OCI-LY3 (cell line): ENCODE results near the gene P2RY11.

Source experiments
- H2AFZ ChIP-seq: fragments of 200-600, 300-600 bp; shearing (Covaris generic); 2 replicates; pipeline ENCODE4 v1.6.0; 2014; ENCODE audit warnings: antibody characterized with exemption, low read depth, low read length
- H3K27ac ChIP-seq: fragments of 200-600, 300-600 bp; sonication (generic); 2 replicates; pipeline ENCODE4 v1.5.1; 2014; ENCODE audit warnings: mild to moderate bottlenecking, low read length, moderate library complexity, mixed read lengths
- H3K27me3 ChIP-seq: fragments of 200-600, 300-600 bp; sonication (generic); 2 replicates; pipeline ENCODE4 v1.6.1; 2014; ENCODE audit warnings: low read depth, low read length, mixed read lengths
- H3K36me3 ChIP-seq: fragments of 200-600, 300-600 bp; sonication (generic); replicated peaks from 2 replicates; pipeline ENCODE3; 2014; ENCODE audit warnings: low read depth, low read length, mixed read lengths
- H3K4me1 ChIP-seq: fragments of 300-600, 200-600 bp; sonication (generic); 2 replicates; pipeline ENCODE4 v1.6.1; 2014; ENCODE audit warnings: low read length, mixed read lengths
- H3K4me2 ChIP-seq: fragments of 200-600, 300-600 bp; sonication (generic); 2 replicates; pipeline ENCODE4 v1.6.1; 2014; ENCODE audit warnings: low read length, mixed read lengths
- H3K4me3 ChIP-seq: fragments of 300-600, 200-600 bp; sonication (generic); 2 replicates; pipeline ENCODE4 v1.5.1; 2014; ENCODE audit warnings: antibody characterized with exemption, mild to moderate bottlenecking, low read length, moderate library complexity
- H3K79me2 ChIP-seq: fragments of 300-600, 200-600 bp; shearing (Covaris generic); 2 replicates; pipeline ENCODE4 v1.6.1; 2014; ENCODE audit warnings: mild to moderate bottlenecking, low read length, mixed read lengths
- H3K9ac ChIP-seq: fragments of 300-600, 200-600 bp; shearing (Covaris generic); 2 replicates; pipeline ENCODE4 v1.6.0; 2014; ENCODE audit warnings: mild to moderate bottlenecking, low read length, moderate library complexity
- H3K9me3 ChIP-seq: fragments of 200-600, 300-600 bp; shearing (Covaris generic); 2 replicates; pipeline ENCODE4 v1.6.1; 2014; ENCODE audit warnings: low read length, mixed read lengths; ENCODE audit not compliant: insufficient read depth
- H4K20me1 ChIP-seq: fragments of 200-600, 300-600 bp; sonication (generic); 2 replicates; pipeline ENCODE4 v1.6.1; 2016; ENCODE audit warnings: low read length, mixed read lengths; ENCODE audit not compliant: insufficient read depth
- CTCF ChIP-seq: fragments of 200-600, 300-600 bp; sonication (generic); IDR thresholded peaks from 2 replicates; pipeline ENCODE4 v1.5.1; 2014; ENCODE audit warnings: antibody characterized with exemption, low read length, low read depth
- EZH2phosphoT487 ChIP-seq: fragments of 200-600 bp; shearing (Covaris generic); IDR thresholded peaks from 2 replicates; pipeline ENCODE4 v1.6.1; 2018; ENCODE audit warnings: antibody characterized with exemption, mixed run types, low read depth

The P2RY11 gene

DNA sequence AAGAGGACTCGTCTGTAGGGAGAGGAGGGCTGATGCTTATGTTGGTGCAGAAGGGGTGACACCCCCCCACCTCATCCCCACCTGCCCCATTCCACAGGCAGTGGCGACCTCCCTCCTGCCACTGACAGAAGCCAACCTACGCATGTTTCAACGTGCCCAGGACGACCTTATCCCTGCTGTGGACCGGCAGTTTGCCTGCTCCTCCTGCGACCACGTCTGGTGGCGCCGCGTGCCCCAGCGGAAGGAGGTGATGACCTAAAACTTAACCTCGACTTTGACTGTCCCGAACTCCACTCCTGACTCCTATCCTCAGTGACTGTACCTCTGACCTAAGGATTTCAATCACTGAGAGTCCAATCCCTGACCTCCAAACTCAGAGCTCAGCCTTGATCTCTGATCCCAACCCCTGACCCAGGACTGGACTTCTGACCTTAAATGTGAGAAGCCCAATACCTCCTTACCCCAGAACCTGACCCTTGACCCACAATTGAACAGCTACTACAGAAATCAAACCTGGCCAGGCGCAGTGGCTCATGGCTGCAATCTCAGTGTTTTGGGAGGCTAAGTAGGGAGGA lies 21.6 kb upstream of the P2RY11 start:
- H3K9me3 ChIP-seq = no peaks in the 10 kb centered on the region
- H3K4me2 ChIP-seq = no peak overlapping the region
- H4K20me1 ChIP-seq = no peaks in the 10 kb centered on the region
- no peak overlapping the region for H3K9ac ChIP-seq
- H3K79me2 ChIP-seq = peaks cover 13% of the 10 kb centered on the region; the same call in 1 of the 2 replicates
- H3K27me3 ChIP-seq = no peaks in the 10 kb centered on the region
- H3K27ac ChIP-seq = no peak overlapping the region
- no peak overlapping the region for H3K4me3 ChIP-seq
- TF ChIP-seq EZH2phosphoT487 (no peak), CTCF (no peak)
- H3K4me1 ChIP-seq = peaks cover 9% of the 10 kb centered on the region
- H3K36me3 ChIP-seq = peaks cover 18% of the 10 kb centered on the region
- no peak overlapping the region for H2AFZ ChIP-seq

DNA sequence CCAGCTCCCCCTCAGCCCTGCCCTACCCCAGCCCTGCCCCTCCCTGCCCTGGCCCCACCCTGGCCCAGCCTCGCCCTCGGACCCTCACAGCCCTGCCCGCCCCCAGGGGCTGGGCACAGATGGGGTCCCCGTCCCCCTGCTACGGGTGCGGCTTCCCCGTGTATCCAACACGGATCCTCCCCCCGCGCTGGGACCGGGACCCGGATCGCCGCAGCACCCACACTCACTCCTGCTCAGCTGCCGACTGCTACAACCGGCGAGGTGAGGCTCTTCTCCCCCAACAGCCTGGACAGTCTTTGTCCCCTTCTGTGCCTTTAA lies 20.2 kb upstream of the P2RY11 start:
- no peak overlapping the region for H3K9ac ChIP-seq
- H3K9me3 ChIP-seq = no peaks in the 10 kb centered on the region
- peaks cover 11% of the 10 kb centered on the region; the same call in 1 of the 2 replicates for H3K79me2 ChIP-seq
- TF ChIP-seq EZH2phosphoT487 (no peak), CTCF (no peak)
- H3K27ac ChIP-seq = no peak overlapping the region
- no peaks in the 10 kb centered on the region for H4K20me1 ChIP-seq
- H3K4me2 ChIP-seq = no peak overlapping the region
- H3K4me3 ChIP-seq = no peak overlapping the region
- H3K27me3 ChIP-seq = no peaks in the 10 kb centered on the region
- H2AFZ ChIP-seq = no peak overlapping the region
- H3K4me1 ChIP-seq = peaks cover 5% of the 10 kb centered on the region
- H3K36me3 ChIP-seq = peaks cover 18% of the 10 kb centered on the region

- no peaks in the 10 kb centered on the region for H4K20me1 ChIP-seq
- no peak overlapping the region for H2AFZ ChIP-seq
- TF ChIP-seq CTCF (no peak), EZH2phosphoT487 (no peak)
- H3K9ac ChIP-seq = no peak overlapping the region
- H3K4me1 ChIP-seq = peaks cover 4% of the 10 kb centered on the region
- no peaks in the 10 kb centered on the region for H3K27me3 ChIP-seq
- H3K79me2 ChIP-seq = peaks cover 4% of the 10 kb centered on the region; the same call in 1 of the 2 replicates
- H3K9me3 ChIP-seq = no peaks in the 10 kb centered on the region
- no peak overlapping the region for H3K4me3 ChIP-seq
- no peak overlapping the region for H3K27ac ChIP-seq
- H3K4me2 ChIP-seq = no peak overlapping the region
- H3K36me3 ChIP-seq = peaks cover 18% of the 10 kb centered on the region
These were observed 19.4 kb upstream of the P2RY11 start for GRCh38 chr19:10091895-10092641.

DNA sequence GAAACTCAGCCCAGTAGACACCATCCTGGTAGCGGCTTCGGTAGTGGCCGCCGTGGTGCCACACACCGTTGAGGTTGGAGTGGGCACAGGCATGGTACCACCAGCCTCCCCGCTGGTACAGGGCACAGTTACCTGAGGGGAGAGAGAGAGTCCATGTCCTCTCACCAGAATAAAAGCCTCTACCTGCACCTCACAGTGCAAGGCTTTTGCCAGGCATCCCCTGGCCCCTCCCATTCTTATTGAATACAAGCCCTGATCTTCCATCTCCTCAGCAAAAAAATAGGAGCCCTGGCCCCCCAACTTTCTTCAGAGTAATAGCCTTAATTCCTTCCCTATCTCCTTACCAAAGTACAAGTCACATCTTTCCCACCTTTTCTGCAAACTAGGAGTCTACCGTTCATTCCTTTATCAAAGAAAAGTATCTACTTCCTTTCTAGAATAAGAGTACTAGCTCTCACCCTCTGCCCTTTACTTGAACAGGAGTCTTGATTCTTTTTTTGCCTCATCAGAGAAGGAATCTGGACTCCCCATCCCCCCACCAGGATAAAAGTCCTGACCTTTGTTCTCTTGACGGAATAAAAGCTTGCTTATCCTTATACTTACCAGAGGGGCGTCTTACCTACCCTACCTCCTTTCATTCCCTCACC lies 18.7 kb upstream of the P2RY11 start:
- no peak overlapping the region for H3K4me3 ChIP-seq
- H3K36me3 ChIP-seq = peaks cover 18% of the 10 kb centered on the region
- H3K79me2 ChIP-seq = no peaks in the 10 kb centered on the region
- no peak overlapping the region for H3K9ac ChIP-seq
- no peaks in the 10 kb centered on the region for H3K4me1 ChIP-seq
- H3K9me3 ChIP-seq = no peaks in the 10 kb centered on the region
- no peak overlapping the region for H3K4me2 ChIP-seq
- H2AFZ ChIP-seq = no peak overlapping the region
- no peaks in the 10 kb centered on the region for H4K20me1 ChIP-seq
- H3K27ac ChIP-seq = no peak overlapping the region
- H3K27me3 ChIP-seq = no peaks in the 10 kb centered on the region
- TF ChIP-seq EZH2phosphoT487 = no peak
- no peak for TF ChIP-seq CTCF
